ENCODE results near the gene SP4.

Gene SP4

DNA sequence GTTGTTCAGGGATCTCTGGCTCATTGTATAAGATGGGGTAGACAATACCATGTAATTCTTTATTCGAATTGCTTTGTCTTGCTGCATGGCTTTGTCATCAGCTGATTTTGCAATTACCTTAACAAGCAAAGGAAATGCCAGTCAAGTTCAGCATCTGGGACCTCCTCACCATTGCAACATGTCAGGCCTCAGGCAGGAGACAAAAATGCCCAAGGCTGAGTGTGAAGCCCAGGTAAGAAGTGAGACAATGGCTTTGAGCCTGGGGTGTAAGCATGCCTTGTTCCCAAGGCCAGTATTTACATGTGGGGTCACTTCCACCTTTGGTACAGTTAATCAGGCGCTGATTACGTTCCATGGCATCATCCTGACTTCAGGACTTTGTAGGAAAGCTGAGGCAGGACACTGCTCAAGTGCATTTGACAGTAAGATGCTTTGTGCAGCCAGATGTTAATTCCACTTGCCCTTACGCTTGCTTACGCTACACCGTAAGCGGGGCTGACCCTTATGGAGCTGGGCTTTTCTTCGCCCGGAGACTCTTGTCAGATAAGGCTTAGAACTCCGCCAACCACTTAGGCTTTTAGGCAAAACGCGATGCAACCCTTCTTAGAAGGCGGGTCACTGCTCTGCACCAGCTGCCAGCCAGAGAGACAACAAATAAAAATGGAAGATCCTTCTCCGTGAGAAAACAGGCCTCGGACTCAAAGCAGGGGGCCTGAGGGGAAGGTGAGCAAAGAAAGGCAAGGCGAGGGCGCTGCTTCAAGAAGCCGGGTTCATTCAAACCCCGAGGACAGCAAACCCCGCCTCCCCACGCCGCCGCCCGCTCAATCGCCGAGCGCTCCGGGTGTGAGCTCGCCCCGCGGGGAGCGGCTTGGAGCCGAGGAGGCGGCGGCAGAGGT is 1.3 kb upstream of the SP4 start:
- Histone ChIP-seq H3K4me3 (peak overlapping the region; percentile 24), H3K4me1 (peaks cover 16% of the 10 kb centered on the region), H3K27me3 (ENCODE audit: low read depth) (no peaks in the 10 kb centered on the region), H3K9me3 (no peaks in the 10 kb centered on the region), H3K36me3 (replicated peaks) (no peaks in the 10 kb centered on the region)
- peak in 1 of 2 experiments; percentile 10 for DNase-seq (ENCODE audit: low spot score in 2 of 2)
- in situ Hi-C loops (cut with MboI; ENCODE audit: low sequenced_read_pairs) = no loop called here

DNA sequence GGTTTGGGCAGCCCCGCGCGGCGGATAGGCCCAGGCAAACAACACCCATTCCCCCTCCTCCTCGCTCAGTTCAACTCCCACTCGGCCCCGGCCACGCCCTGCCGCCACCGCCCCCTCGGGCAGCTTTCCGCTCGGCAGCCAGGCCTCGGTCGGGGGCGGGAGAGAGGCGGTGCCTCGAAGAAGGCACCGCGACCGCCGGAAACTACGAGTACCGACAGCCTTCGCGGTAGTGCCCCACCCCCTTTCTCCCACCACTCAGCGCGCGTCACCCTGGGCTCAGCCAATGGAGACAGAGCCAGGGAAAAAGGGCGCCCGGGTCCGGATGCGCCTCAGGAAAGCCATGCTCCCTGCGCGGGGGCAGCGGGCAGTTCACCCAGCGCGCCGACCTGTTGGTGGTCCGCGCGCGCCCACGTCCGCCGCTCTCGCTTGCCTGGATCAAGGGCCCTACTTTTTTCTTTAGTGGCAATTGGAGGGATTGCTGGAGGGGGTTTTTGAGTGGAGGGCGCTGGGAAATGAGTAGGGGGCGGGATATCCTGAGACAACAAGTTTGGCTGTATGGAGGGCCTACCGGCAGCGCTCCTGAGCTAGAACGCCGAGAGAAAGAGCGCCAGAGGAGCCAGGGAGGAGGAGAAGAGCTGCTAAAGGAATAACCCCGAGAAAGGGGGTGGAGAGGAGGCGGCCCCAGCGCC is 557 bp upstream of the SP4 start:
- Histone ChIP-seq H3K27me3 (ENCODE audit: low read depth) (no peaks in the 10 kb centered on the region), H3K9me3 (no peaks in the 10 kb centered on the region), H3K36me3 (replicated peaks) (no peaks in the 10 kb centered on the region), H3K4me3 (peak overlapping the region; percentile 73), H3K4me1 (peaks cover 24% of the 10 kb centered on the region)
- in situ Hi-C loops (cut with MboI; ENCODE audit: low sequenced_read_pairs) = no loop called here
- peak; percentile 96 to 99 for DNase-seq (ENCODE audit: low spot score in 2 of 2)

GRCh38 chr7:21428659-21428941 is 717 bp downstream of the SP4 start:
- Histone ChIP-seq H3K4me3 (peak overlapping the region; percentile 73), H3K36me3 (replicated peaks) (no peaks in the 10 kb centered on the region), H3K4me1 (peaks cover 24% of the 10 kb centered on the region), H3K9me3 (no peaks in the 10 kb centered on the region), H3K27me3 (ENCODE audit: low read depth) (no peaks in the 10 kb centered on the region)
- DNase-seq (ENCODE audit: low spot score in 2 of 2) = no peak
- in situ Hi-C loops (cut with MboI; ENCODE audit: low sequenced_read_pairs) = no loop called here

- Histone ChIP-seq H3K27me3 (ENCODE audit: low read depth) (no peaks in the 10 kb centered on the region), H3K4me3 (peak overlapping the region; percentile 73), H3K36me3 (replicated peaks) (no peaks in the 10 kb centered on the region), H3K9me3 (no peaks in the 10 kb centered on the region), H3K4me1 (peaks cover 24% of the 10 kb centered on the region)
- DNase-seq (ENCODE audit: low spot score in 2 of 2) = peak in 1 of 2 experiments; percentile 17
- in situ Hi-C loops (cut with MboI; ENCODE audit: low sequenced_read_pairs) = no loop called here
These were observed 1.1 kb downstream of the SP4 start for GRCh38 chr7:21429021-21429420.

DNA sequence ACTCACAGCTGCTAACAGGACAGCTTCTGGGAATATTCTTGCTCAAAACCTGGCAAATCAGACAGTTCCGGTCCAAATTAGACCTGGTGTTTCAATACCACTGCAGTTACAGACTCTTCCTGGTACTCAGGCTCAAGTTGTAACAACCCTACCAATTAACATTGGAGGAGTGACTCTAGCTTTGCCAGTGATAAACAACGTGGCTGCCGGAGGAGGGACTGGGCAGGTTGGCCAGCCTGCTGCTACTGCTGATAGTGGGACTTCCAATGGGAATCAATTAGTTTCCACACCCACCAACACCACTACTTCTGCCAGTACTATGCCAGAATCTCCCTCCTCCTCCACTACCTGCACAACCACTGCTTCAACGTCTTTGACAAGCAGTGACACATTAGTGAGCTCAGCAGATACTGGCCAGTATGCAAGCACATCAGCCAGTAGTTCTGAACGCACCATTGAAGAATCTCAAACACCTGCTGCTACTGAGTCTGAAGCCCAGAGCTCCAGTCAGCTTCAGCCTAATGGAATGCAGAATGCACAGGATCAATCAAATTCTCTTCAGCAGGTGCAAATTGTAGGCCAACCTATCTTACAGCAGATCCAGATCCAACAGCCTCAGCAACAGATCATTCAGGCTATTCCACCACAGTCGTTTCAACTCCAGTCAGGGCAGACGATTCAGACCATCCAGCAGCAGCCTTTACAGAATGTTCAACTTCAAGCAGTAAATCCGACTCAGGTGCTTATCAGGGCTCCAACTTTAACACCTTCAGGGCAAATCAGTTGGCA is 2.1 kb downstream of the SP4 start:
- no peaks in the 10 kb centered on the region for H3K9me3 ChIP-seq
- in situ Hi-C loops (cut with MboI; ENCODE audit: low sequenced_read_pairs) = no loop called here

GRCh38 chr7:21430575-21430954 is 2.7 kb downstream of the SP4 start:
- H3K4me3 ChIP-seq = no peak overlapping the region
- no peaks in the 10 kb centered on the region for H3K36me3 ChIP-seq (replicated peaks)
- DNase-seq (ENCODE audit: low spot score in 2 of 2) = no peak
- peaks cover 24% of the 10 kb centered on the region for H3K4me1 ChIP-seq
- no peaks in the 10 kb centered on the region for H3K27me3 ChIP-seq (ENCODE audit: low read depth)
- in situ Hi-C loops (cut with MboI; ENCODE audit: low sequenced_read_pairs) = no loop called here
- H3K9me3 ChIP-seq = no peaks in the 10 kb centered on the region

More for the DNA sequence above, 2.1 kb downstream of the SP4 start:
- no peak overlapping the region for H3K4me3 ChIP-seq
- H3K4me1 ChIP-seq = peaks cover 24% of the 10 kb centered on the region
- no peaks in the 10 kb centered on the region for H3K27me3 ChIP-seq (ENCODE audit: low read depth)
- no peaks in the 10 kb centered on the region for H3K36me3 ChIP-seq (replicated peaks)
- no peak for DNase-seq (ENCODE audit: low spot score in 2 of 2)

DNA sequence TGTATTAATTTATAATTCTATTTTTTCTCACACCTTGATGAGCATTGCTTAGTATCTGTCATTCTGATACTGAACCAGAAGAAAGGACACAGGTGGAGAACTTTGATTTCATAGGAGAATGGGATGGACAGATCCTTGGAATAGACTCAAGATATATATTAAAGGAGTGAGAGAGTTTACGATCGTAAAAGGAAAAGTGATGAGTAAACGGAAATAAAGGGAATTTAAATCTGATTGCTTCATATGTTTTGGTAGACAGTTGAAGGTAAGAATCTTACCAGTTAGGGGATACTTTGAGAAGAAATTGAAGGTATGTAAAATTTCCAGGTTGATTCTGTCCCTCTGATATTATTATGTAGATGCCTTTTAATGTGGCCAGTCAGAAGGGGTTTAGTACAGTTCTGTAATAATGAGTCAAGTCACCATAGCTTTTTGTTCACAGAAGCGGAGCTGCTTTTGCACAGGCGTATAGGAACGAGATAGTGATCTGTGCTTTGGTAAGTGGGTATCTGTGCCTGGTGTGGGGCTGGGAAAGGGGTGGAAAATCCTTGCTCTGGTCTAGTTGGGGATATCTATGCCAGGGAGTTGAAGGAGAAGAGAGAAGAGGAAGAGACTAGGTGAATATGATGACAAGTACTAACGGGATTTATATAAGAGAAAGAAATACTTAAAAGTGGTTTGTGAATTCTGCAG is 15.4 kb downstream of the SP4 start:
- DNase-seq (ENCODE audit: low spot score in 2 of 2) = peak in 1 of 2 experiments; percentile 25
- no peak overlapping the region for H3K4me3 ChIP-seq
- in situ Hi-C loops (cut with MboI; ENCODE audit: low sequenced_read_pairs) = no loop called here
- H3K36me3 ChIP-seq (replicated peaks) = no peaks in the 10 kb centered on the region
- peaks cover 7% of the 10 kb centered on the region; the same call in 1 of the 2 replicates for H3K4me1 ChIP-seq
- H3K27me3 ChIP-seq (ENCODE audit: low read depth) = no peaks in the 10 kb centered on the region
- H3K9me3 ChIP-seq = no peaks in the 10 kb centered on the region

DNA sequence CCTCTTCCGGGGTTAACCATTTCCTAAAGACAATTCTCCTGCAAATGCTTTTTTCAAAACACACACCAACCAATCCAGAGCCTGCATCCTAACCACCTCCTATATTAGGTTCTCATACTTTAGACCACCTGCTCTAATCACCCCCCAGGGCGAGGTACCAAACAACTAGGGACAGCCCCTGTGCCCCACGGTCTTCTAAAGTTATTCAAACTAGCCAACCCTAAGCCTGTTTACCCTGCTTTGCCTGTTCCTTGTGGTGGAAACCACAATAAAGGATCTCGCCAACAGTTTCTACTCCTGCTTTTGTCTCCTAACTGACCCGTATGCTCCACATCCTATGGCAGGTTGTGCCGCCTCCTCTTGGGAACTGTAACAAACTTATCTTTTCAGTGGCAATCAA is 21.1 kb downstream of the SP4 start:
- no peaks in the 10 kb centered on the region for H3K4me1 ChIP-seq
- DNase-seq (ENCODE audit: low spot score in 2 of 2) = no peak
- no peak overlapping the region for H3K4me3 ChIP-seq
- in situ Hi-C loops (cut with MboI; ENCODE audit: low sequenced_read_pairs) = no loop called here
- H3K9me3 ChIP-seq = peaks cover 4% of the 10 kb centered on the region
- H3K27me3 ChIP-seq (ENCODE audit: low read depth) = no peaks in the 10 kb centered on the region
- H3K36me3 ChIP-seq (replicated peaks) = no peaks in the 10 kb centered on the region

DNA sequence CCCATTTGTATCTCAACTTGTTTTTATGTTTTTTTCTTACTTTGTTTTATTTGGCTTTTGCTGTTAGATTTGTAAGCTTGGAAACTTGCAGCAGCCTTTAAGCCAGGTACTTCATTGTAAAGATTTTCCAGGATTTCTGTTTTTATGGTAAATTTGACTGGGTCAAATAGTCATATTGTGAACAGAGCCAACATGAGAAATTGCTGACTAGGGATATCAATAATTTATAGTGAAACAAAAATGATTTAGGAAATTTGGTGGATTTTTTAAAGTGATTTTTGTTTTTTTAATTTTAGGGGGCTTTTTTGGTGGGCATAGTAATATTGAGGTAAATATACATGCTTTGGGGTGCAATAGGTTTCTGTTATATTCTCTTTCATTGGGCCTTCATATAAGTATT is 22.2 kb downstream of the SP4 start:
- in situ Hi-C loops (cut with MboI; ENCODE audit: low sequenced_read_pairs) = no loop called here
- Histone ChIP-seq H3K4me1 (no peaks in the 10 kb centered on the region), H3K4me3 (no peak overlapping the region), H3K36me3 (replicated peaks) (no peaks in the 10 kb centered on the region), H3K9me3 (peaks cover 12% of the 10 kb centered on the region), H3K27me3 (ENCODE audit: low read depth) (no peaks in the 10 kb centered on the region)
- no peak for DNase-seq (ENCODE audit: low spot score in 2 of 2)

DNA sequence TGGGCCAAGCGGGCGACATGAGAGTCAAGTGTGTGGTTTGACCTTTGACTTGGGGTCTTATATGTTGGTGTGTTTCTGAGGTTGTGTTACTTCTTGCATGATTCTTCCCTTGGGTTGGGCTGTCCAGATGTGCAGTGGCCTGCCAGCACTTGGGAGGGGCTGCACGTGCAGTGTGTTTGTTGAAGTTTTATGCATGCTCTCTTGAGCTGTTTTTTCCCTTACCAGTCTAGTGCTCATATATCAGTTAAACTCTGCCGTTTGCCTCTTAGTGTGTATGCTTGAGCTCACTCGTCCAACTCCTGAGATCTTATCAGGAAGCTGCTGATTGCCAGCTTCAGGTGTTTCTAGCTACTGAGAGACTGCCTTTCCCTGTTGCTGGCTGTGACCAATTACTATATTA is 23.1 kb downstream of the SP4 start:
- no peak overlapping the region for H3K4me3 ChIP-seq
- DNase-seq (ENCODE audit: low spot score in 2 of 2) = no peak
- peaks cover 13% of the 10 kb centered on the region for H3K9me3 ChIP-seq
- H3K36me3 ChIP-seq (replicated peaks) = no peaks in the 10 kb centered on the region
- H3K27me3 ChIP-seq (ENCODE audit: low read depth) = no peaks in the 10 kb centered on the region
- in situ Hi-C loops (cut with MboI; ENCODE audit: low sequenced_read_pairs) = no loop called here
- H3K4me1 ChIP-seq = no peaks in the 10 kb centered on the region

DNA sequence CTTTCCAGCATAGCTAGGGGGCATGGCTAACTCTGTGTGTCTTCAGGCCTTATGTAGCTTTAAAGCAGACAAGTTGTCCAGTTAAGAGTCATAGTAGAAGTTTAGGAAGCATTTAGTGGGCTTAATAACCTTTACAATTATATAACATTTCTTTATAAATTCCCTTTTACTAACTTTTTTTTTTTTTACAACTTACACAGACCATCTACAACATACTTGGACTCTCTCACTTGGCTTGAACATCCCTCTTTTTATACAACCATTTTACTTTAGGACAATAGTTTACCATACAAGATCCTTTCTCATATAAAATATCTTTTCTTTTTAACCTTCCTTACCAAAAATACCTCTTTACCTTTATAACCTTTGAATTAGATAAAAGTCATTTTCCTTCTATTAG is 26.3 kb downstream of the SP4 start:
- Histone ChIP-seq H3K4me3 (no peak overlapping the region), H3K4me1 (no peaks in the 10 kb centered on the region), H3K27me3 (ENCODE audit: low read depth) (no peaks in the 10 kb centered on the region), H3K9me3 (peaks cover 13% of the 10 kb centered on the region), H3K36me3 (replicated peaks) (no peaks in the 10 kb centered on the region)
- in situ Hi-C loops (cut with MboI; ENCODE audit: low sequenced_read_pairs) = no loop called here
- DNase-seq (ENCODE audit: low spot score in 2 of 2) = no peak

DNA sequence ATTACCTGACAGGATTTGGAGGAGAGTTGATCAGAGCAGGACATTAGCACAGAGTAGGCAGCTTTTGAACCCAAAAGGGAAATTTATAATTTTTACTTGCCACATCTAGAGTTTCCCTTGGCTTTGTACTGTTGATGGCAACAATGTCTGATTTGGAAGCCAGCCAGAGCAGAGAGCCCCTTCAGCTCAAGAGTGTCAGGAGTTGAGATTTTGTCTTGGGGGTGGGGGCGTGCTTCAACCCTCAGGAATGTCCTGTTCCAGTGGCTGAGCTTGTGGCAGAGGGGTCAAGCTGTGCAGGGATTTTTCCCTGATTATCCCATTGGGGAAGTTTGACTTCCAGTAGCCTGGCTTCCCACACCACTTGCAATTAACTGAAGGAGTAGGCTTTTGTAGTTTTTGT is 27.0 kb downstream of the SP4 start:
- no peak for DNase-seq (ENCODE audit: low spot score in 2 of 2)
- H3K9me3 ChIP-seq = peaks cover 13% of the 10 kb centered on the region
- no peak overlapping the region for H3K4me3 ChIP-seq
- H3K27me3 ChIP-seq (ENCODE audit: low read depth) = no peaks in the 10 kb centered on the region
- H3K36me3 ChIP-seq (replicated peaks) = no peaks in the 10 kb centered on the region
- in situ Hi-C loops (cut with MboI; ENCODE audit: low sequenced_read_pairs) = no loop called here
- no peaks in the 10 kb centered on the region for H3K4me1 ChIP-seq

GRCh38 chr7:21461282-21461681 is 33.4 kb downstream of the SP4 start:
- Histone ChIP-seq H3K27me3 (ENCODE audit: low read depth) (no peaks in the 10 kb centered on the region), H3K4me1 (no peaks in the 10 kb centered on the region), H3K36me3 (replicated peaks) (no peaks in the 10 kb centered on the region), H3K4me3 (no peak overlapping the region), H3K9me3 (no peaks in the 10 kb centered on the region)
- DNase-seq (ENCODE audit: low spot score in 2 of 2) = no peak
- in situ Hi-C loops (cut with MboI; ENCODE audit: low sequenced_read_pairs) = no loop called here
